GM19452 (cell line): ENCODE data around the gene HHIPL1.

Source experiments
- ATAC-seq: cut with Tn5 transposase; IDR thresholded peaks from one replicate; pipeline ENCODE4 v1.9.1; 2021; ENCODE audit not compliant: unreplicated experiment

HHIPL1 gene

DNA sequence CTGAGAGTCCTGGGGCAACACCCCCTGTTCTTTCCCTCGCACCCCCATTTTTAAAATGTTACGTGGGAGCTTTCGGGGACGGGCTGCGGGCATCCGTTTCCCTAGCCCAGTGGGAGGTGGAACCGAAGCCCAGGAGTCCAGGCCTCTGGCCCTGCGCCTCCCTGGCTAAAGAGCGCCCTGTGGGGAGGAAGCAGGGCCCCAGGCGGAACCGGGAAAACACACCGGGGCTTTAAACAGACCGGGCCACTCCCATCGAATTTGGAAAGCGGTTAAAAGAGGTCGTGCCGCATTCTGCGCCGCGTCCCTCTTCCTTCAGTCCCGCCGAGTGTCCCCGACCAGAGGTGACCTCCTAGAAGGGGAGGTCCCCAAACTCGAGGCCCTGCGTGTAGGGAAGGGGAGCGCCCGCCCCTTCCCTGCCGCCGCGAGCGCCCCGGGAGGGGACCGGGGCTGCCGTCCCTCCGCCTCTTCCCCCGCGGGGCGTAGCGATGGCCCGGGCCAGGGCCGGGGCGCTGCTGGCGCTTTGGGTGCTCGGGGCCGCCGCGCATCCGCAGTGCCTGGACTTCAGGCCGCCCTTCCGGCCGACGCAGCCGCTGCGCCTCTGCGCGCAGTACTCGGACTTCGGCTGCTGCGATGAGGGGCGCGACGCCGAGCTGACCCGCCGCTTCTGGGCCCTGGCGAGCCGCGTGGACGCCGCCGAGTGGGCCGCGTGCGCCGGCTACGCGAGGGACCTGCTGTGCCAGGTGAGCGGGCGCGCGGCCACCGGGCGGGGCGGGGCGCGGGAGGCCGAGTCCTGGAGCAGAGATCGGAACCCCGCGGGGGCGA, at the start of gene HHIPL1:
HHIPL1 (plus strand) TSS at position 407 of the 822 bp plus-strand sequence; CDS start at position 486, 79 bp downstream.
- ATAC-seq: no peak

DNA sequence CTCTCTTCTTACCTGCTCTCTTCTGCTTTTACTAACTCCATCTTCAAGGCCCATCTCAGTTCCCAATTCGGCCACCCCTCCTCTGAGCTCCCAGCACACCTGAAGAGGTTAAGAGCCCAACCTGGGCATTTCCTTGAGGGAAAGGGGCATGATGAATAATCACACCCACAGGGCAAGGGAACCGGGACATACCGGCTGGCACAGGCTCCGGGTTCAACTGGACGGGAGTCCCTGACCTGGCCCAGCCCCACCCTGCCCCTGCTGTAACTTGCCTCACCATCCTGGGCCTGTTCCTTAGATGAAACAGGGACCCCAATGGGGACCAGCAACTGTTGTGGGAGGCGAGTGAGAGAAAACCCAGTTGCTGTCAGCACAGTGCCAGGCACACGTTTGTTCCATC, 49.4 kb upstream of the HHIPL1 start:
- no peak for ATAC-seq

DNA sequence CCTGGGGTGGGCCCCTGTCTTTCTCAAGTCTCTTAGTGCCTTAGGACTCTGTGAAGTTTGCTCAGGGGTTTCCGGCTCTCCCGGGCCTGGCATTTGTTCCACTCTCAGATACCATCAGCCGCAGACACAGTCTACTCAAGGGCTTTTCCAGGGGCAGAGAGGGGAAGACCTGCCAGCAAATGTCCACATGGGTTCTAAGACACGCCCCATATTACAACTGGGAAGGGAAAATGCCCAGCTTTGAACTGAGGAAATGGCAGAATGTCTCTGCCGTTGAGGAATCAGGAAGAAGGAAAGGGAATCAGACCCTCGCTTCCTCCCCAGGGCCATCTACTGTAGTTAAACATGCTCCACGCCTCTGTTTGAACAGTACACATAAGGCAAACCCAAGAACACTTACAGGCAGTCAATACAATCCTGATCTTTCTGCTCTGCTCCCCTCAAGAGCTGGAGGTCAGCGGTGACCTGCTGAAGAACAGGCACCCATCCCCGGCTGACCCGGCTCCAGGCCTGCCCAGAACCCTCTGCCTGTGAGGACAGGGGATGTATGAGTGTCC, 48.8 kb upstream of the HHIPL1 start:
- no peak for ATAC-seq

DNA sequence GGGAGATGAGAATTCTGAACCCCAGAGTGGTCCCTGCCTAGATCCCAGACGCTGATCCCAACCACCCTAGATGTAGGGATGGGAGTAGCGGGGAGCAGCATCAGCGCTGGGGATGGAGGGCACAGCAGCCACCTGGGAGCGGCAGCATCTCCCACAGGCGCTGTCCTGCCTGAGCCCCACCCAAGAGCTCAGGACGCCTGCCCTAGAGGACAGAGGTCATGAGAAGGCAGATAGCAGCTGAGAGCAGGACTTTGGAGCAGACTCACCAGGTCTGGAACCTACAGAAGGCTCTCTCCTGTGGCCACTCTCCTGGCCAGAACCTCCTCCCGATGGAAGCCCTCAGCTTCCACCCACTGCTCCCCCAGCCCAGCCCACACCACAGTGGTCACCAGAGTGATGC, 48.2 kb upstream of the HHIPL1 start:
- ATAC-seq: no peak

DNA sequence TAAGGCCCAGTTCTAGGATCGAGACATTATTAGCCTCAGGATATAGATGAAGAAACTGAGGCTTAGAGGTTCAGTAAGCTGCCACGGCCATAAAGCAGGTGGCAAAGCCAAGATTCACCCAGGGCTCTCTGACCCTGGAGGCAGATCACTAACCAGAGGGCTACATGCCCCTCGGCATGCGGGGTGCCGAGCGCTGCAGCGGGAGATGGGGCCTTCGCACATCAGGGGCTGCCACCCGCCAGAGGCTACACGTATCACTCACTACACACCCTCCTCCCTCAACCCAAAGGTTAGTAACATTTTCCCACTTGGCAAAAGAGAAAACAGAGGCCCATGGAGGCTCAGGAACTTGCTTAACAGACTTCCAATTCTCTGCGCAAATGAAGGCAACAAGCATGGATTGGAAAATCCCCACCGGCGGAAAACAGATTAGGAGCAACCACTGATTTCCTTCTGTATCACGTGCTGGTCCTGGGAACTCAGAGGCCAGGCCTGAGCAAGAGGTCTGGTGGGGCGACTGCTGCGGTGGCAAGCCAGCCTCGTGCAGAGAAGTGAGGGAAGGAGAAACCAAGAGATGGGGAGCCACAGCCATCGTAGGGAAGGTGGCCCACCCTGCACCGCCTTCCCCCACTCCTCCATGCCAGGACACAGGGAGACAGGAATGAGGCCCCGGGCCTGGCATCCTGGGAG, 46.9 kb upstream of the HHIPL1 start:
- no peak for ATAC-seq

DNA sequence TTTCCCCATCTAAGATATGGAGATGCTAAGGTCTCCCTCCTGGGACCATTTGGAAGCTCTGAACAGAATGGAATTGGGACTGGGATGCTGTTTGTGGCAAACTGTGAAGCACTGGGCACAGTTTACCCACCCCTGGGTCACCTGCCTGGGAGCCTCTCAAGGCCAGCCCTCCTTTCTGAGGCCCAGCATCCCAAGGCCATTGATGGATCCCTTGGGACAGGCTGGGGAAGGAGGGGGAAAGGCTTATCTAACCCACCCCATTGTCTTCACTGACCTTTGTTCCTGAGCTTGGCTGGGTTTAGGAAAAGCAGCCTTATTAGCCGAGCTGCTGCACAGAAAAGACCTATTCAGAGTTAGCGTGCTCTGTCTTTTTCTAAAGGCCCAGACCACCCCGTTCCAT, 46.2 kb upstream of the HHIPL1 start:
- ATAC-seq: no peak

DNA sequence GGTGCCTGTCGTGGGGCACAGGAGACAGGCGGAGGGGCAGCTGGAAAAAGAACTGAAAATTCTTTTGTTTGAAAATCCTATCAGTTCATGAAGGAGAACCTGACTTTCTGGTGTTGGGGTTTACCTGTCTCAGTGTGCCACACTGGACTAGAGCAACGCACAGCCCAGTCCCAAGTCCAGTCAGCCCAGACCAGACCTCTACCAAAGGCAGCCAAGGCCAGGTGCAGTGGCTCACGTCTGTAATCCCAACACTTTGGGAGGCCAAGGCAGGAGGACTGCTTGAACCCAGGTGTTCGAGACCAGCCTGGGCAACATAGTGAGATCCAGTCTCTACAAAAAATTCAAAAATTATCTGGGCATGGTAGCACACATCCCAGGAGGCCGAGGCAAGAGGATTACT, 45.5 kb upstream of the HHIPL1 start:
- no peak for ATAC-seq

DNA sequence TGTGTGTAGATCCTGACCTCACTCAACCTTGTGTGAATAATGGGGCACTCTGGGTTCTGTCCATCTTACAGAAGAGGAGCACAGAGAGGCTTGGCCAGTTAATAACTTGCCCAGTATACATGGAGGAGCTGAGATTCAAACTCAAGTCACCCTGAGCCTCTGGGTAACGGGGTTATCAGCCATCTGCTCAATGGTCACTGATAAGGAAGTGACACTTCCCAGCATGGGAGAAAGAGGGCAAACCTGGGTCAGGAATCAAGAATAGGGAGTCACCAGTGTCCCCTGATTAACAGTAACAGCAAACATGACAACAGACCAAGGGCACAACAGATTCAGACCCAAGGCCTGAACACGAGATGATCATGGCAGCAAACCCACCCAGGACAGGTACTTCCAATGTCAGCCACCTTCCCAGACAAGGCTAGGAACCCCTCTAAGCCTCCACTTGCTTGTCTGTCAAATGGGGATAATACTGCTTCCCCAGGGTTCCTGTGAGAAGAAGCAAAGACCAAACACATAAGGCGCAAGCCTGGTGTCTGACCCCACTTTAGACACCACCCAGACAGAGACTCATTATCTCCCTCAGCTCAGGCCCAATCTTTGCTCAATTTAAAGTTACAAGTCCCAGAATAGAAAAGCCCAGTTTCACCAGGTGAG, 44.6 kb upstream of the HHIPL1 start:
- no peak for ATAC-seq

DNA sequence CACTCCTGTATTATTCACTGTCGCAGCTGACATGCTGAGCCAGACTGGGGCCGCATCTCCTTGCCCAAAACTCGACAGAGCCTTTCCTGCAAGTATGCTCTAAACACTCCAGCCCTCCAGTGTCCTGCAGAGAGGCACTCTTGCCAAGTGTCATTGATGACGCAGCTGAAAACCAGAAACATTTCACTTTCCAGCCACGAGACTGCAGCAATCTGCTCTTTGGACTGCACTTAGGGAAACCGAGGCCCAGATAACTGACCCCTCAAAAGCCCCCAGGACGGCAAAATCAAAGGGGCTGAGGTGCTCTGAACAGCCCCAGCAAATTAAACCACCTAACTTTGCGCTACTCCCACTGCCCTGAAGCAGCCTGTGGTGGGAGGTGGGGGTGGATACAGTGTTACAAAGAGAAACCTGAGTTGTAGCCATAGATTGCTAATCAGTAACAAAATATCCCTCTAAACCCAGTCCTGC, 43.5 kb upstream of the HHIPL1 start:
- no peak for ATAC-seq

DNA sequence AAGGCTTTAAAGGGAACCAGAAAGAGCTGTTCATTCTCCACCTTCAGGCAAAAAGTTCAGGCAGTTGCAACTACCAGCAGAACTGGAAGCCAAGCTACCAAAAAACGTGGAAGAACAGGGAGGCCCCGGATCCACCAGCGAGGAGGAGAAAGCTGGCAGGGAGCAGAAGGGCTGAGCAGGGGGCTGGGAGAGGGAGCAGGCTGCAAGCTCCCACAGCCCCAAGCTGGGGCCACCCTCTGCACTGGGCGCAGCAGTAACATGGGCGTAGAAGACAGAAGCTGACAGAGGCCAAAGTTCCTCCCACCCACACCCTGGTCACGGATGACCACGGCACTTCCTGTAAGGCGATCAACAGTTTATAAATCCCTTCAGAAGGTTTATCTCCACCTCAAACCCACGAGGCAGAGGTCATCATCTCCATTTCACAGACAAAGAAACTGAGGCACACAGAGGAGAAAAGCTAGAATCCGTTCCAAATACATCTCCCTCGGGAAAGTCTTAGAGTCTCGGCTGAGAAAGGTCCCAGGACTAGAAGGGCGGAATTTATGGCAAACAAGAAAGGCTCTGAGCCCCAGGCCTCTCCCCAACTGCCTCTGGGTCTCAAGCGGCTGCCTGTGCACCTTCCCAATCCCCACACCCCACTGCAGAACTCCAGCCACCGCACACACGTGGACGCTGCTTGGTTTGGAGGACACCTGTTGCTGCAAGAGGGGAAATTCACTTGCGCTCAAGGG, 42.7 kb upstream of the HHIPL1 start:
- no peak for ATAC-seq

DNA sequence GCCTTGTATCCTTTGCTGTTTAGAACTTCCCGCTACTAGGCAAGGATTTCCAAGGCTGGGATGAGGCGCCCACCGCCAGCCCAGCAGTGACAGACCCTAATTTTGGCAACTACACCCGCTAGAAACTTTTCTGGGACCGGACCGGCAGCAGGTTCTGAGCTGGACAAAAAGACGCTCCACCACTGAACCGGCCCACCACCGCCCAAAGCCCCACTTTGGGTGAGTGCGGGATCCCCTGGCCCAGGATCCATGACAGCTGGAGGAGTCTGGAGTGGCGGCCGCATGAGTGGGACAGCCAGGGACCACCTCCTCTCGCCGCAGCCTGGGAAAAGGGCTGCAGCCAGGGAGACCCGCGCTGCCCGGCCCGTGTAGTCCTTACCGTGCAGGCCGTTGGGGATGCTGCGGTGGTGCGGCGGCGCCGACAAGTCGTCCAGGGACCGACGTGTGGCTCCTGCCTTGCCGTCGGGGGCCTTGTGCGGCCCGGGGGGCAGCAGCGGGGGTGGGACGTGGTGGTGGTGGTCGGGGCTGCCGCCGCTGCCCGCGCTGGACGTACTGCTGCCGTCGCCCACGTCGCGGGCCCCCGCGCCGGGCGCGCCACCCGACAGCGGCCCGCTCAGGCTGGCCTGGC, 42.0 kb upstream of the HHIPL1 start:
- no peak for ATAC-seq

DNA sequence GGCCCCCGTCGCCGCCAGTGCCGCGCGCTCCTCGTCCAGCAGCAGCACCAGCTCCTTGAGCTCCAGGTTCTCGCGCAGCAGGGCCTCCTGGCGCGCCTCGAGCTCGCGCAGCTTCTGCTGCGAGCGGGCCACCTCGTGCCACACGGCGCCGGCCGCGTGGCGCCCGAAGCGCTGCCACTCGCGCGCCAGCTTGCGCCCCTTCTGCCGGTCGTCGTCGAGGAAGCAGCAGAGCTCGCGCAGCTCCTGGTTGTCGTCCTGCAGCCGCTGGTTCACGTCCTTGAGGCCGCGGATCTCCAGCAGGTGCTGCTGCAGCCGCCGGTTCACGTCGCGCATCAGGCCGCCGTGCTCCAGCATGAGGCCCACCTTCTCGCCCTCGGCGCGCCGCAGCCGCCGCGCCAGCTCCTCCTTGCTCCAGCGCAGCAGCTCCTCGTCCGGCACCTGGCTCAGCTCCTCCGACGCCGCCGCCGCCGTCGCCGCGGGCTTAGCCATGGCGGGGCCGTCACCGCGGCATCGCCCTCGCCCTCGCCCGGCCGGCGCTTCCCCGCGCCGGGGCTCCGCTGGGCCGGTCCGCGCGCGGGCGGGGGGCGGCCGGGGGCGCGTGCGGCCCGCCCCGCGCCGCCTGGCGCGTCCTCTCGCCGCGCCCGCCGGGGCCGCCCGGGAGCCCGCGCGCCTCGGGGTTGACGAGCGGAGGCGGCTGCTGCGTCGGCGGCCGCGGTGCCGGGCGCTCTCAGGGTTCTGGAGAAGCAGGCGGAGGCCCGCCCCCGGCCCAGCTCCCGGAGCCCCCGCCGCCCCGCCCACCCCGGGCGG, 41.3 kb upstream of the HHIPL1 start, which contains the start of gene CCDC85C:
CCDC85C (minus strand) TSS at position 737 of the 807 bp plus-strand sequence; CDS start at position 489, 248 bp downstream.
- peak; percentile 1 for ATAC-seq

DNA sequence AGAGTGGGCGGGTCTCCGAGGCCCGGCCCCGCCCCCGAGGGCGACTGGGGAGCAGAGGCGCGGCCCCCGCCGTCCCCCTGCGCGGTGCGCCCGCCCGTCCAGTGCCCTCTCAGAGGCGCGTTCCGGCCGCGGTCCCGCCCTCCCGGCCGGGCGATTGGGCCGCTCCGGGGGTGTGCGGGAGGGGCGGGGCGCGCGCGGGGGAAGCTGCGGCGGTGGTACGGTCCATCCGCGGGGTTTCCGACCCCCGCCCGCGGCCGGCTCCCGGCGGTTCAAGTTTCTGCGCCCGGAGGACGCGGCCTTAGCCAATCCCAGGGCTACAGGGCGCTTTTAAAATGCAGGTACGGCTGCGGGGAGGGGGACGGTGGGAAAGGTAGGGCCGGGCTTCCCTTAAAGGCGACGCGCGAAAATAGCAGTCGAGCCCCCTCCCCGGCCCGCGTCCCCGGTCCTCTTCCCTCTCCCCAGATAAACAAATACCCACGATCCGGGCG, 40.6 kb upstream of the HHIPL1 start:
- peak; percentile 89 for ATAC-seq

DNA sequence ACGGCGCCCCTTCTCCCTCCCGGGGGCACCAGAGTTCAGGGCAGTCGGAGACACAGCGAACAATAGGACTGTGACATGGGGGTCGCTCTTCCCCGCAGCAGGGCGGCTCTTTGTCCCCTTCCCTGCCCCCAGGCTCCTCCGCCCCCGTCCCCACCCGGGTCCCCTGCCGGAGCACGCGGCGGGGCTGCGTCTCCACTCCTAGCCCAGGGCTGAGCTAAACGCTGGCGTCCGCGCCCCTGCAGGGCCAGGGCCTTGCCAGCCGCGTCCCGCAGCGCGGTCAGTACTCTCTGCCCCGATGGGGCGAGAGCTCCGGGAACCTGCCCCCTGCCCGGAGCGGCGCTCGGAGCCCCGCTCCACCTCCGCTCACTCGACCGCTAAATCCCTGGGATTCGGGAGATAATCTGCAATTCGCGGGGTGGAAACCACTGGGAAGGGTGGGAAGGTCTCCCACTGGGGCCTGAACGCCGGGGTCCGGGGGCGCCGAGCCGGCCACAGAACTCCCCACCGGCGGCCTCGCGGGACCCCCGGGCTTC, 40.1 kb upstream of the HHIPL1 start:
- ATAC-seq: no peak

DNA sequence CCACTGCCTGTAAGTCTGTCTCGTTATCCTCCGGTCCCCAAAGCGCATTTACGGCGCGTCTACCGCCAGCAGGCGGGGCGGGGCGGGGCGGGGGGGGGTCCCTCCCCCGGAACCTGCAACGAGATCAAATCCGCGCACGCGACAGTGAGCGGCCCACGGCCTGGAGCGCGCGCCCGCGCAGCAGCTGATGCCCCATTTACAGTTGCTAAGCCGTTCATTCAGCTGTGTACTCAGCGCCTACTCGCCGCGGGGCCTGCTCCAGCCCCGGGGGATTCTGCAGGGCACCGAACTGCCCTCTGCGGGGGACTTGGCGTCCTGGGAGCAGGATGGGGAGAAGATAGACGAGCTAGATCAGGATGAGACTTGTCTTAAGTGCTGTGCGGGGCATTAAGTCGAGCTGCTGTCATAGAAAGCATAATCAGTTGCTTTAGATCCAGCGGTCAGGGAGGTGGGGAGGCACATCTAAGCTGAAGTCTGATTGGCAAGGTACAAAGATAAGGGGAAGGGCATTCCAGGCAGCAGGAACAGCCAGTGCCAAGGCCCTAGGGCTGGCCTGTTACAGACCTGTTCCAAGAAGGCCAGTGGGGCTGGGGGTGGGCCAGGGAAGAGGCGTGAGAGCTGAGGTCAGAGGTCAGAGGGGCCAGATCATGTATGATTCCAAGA, 39.5 kb upstream of the HHIPL1 start:
- ATAC-seq: peak; percentile 27

DNA sequence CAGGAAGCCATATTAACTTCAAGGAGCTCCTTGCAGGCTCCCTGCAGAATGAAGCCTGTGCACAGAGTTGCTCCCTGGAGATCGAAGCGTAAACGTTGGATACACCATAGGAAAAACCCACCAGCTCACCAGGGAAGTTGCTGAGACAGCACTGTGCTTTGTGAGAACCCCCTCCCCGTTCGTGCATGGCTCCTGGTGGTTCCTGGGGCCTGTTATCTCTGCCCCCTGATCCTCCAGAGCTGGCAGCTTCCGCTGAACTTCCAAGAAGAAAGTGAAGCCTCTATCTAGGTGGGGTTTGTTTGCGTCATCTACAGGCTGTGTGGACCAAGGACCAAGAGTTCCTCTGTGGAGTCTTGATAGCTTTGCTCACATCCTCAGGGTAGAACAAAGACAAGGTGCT, 38.6 kb upstream of the HHIPL1 start:
- ATAC-seq: no peak

DNA sequence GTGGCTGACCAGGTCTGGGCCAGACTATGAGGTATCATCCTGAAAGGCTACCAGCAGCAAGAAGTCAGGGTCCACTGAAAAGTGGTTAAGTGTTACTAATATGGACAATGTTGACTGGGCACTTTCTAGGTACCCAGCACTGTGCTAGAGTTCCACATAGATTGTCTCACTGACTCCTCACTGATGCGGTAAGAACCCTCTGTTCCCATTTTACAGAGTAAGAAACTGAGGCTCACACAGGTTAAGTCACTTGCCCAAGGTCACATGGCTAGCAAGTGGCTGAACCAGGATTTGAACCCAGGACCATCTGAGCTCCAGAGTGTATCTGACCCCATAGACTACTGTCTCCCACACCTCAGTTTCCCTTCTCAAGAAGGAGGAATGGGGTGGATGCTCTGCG, 36.3 kb upstream of the HHIPL1 start:
- no peak for ATAC-seq
